HG03066 (cell line): ENCODE data around the gene NEBL.
"Not testable (repeated sequence)": the region's sequence is repeated elsewhere in the genome, so short reads cannot be mapped to it uniquely, and the experiment has no call there.

Experiments used
- ATAC-seq: cut with Tn5 transposase; IDR thresholded peaks from one replicate; pipeline ENCODE4 v1.9.1; 2021; ENCODE audit warnings: low read depth; ENCODE audit not compliant: unreplicated experiment

The NEBL gene

GRCh38 chr10:20897146-20897825 is at the start of gene NEBL:
Gene NEBL, minus strand, starts transcription at chr10:20897311. Its CDS starts 106 bp downstream, at chr10:20897205.
- no peak for ATAC-seq

GRCh38 chr10:20945546-20946332 is 48.6 kb upstream of the NEBL start:
- no peak for ATAC-seq

- ATAC-seq: no peak
Measured at GRCh38 chr10:20944789-20945502, 47.8 kb upstream of the NEBL start.

- not testable (repeated sequence) for ATAC-seq
Measured at GRCh38 chr10:20939414-20939813, 42.3 kb upstream of the NEBL start.

GRCh38 chr10:20936396-20936795 is 39.3 kb upstream of the NEBL start:
- ATAC-seq: no peak

GRCh38 chr10:20935931-20936330 is 38.8 kb upstream of the NEBL start:
- ATAC-seq: no peak

- ATAC-seq: no peak
Measured at GRCh38 chr10:20935301-20935700, 38.2 kb upstream of the NEBL start.

GRCh38 chr10:20933705-20934104 is 36.6 kb upstream of the NEBL start:
- ATAC-seq: no peak

GRCh38 chr10:20932606-20933126 is 35.6 kb upstream of the NEBL start:
- no peak for ATAC-seq

- ATAC-seq: no peak
Measured at GRCh38 chr10:20931156-20931795, 34.2 kb upstream of the NEBL start.

- ATAC-seq: no peak
Measured at GRCh38 chr10:20927456-20927855, 30.3 kb upstream of the NEBL start.

GRCh38 chr10:20922451-20922850 is 25.3 kb upstream of the NEBL start:
- ATAC-seq: no peak

- no peak for ATAC-seq
Measured at GRCh38 chr10:20922033-20922432, 24.9 kb upstream of the NEBL start.

GRCh38 chr10:20920061-20920460 is 22.9 kb upstream of the NEBL start:
- ATAC-seq: no peak

GRCh38 chr10:20919481-20919880 is 22.4 kb upstream of the NEBL start:
- no peak for ATAC-seq

- no peak for ATAC-seq
Measured at GRCh38 chr10:20916976-20917375, 19.9 kb upstream of the NEBL start.

GRCh38 chr10:20912969-20913368 is 15.9 kb upstream of the NEBL start:
- ATAC-seq: no peak

GRCh38 chr10:20911626-20912025 is 14.5 kb upstream of the NEBL start:
- no peak for ATAC-seq

GRCh38 chr10:20909801-20910200 is 12.7 kb upstream of the NEBL start:
- no peak for ATAC-seq

- ATAC-seq: no peak
Measured at GRCh38 chr10:20908391-20908790, 11.3 kb upstream of the NEBL start.
